Activated CD4-positive, alpha-beta memory T cell treated with anti-CD3 and anti-CD28 coated beads, Interleukin-2, amount 10 ng/mL, durations not matched to agents 7 days and 5 days (primary cell): Measurements from ENCODE around the gene PDGFRB. TPM values are rescaled to one million over a fixed set of nuclear protein-coding genes. Genes with fewer than 3 reads are reported as not detected.

Experiments
- CTCF ChIA-PET: fragments of 350-600 bp; sonication (Branson Sonifier 250); formaldehyde crosslinking; loops from one replicate; lab custom pipeline; 2021; ENCODE audit warnings: antibody characterized with exemption, inconsistent platforms; lab: Charles Lee
- POLR2A ChIA-PET: fragments of 350-600 bp; sonication (Branson Sonifier 250); formaldehyde crosslinking; loops from one replicate; lab custom pipeline; 2021; ENCODE audit warnings: antibody characterized with exemption; lab: Charles Lee
- DNase-seq: peaks from one replicate; pipeline ENCODE4 v3.0.0-alpha.2; 2020
- H3K27ac Mint-ChIP-seq: one replicate; pipeline ENCODE4 v1.8.0; 2021; ENCODE audit warnings: mild to moderate bottlenecking, mixed read lengths
- H3K27me3 Mint-ChIP-seq: one replicate; pipeline ENCODE4 v1.8.0; 2021; ENCODE audit warnings: mixed read lengths
- H3K36me3 Mint-ChIP-seq: one replicate; pipeline ENCODE4 v1.8.0; 2021; ENCODE audit warnings: low read depth, mixed read lengths
- H3K4me1 Mint-ChIP-seq: one replicate; pipeline ENCODE4 v1.8.0; 2021; ENCODE audit warnings: mixed read lengths
- H3K4me3 Mint-ChIP-seq: one replicate; pipeline ENCODE4 v1.8.0; 2021; ENCODE audit warnings: mild to moderate bottlenecking, mixed read lengths
- H3K9me3 Mint-ChIP-seq: one replicate; pipeline ENCODE4 v1.8.0; 2021; ENCODE audit warnings: mixed read lengths
- total RNA-seq, 2 experiments: library from RNA; stranded (reverse); gene quantifications; one replicate each; pipeline ENCODE4 v1.2.3, GENCODE V29; 2021

PDGFRB gene
- total RNA-seq, 2 experiments from 2014 or later, result 7.2 to 9.0 TPM

DNA sequence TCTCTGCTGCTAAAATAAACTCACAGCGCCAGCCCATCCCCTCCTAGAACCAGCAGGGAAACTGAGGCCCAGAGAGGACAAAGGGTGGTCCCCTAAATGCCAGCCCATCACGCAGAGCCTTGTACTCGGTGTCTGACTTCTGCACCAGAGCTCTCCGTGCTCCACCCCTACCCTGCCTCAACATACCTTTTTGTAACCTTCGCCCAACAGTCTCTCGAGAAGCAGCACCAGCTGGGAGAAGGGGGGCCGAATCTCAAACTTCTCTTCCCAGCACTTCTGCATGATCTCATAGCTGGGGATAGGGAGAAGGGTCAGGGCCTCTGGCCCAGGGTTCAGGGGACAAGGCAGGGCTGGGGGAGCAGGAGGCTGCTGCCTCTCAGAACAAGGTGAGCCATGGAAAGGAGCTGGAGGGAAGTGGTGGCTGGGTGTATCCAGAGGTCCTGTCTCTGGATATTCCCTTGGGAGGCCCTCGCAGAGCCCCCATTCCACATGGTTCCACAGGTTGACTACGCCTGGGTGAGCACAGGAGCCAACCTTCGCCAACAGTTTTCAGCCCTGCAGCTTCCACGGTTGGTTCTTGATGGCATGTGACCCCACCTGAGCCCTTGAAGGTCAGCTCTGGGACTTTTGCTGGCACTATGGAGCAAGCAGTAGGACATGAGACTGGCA is 37.0 kb downstream of the PDGFRB start:
- no peaks in the 10 kb centered on the region for H3K36me3 Mint-ChIP-seq
- H3K9me3 Mint-ChIP-seq, result no peaks in the 10 kb centered on the region
- DNase-seq, result no peak
- no peak overlapping the region for H3K4me3 Mint-ChIP-seq
- H3K4me1 Mint-ChIP-seq, result peaks cover 6% of the 10 kb centered on the region
- ChIA-PET CTCF (interaction anchor here (1.2 kb wide), 1 partner anchor 10 kb away, joined by 5 read pairs; no protein-coding TSS in a partner anchor), POLR2A (interaction anchor here (0.6 kb wide), 1 partner anchor 630 kb away, joined by 3 read pairs; no protein-coding TSS in a partner anchor)
- no peak overlapping the region for H3K27ac Mint-ChIP-seq
- no peaks in the 10 kb centered on the region for H3K27me3 Mint-ChIP-seq

DNA sequence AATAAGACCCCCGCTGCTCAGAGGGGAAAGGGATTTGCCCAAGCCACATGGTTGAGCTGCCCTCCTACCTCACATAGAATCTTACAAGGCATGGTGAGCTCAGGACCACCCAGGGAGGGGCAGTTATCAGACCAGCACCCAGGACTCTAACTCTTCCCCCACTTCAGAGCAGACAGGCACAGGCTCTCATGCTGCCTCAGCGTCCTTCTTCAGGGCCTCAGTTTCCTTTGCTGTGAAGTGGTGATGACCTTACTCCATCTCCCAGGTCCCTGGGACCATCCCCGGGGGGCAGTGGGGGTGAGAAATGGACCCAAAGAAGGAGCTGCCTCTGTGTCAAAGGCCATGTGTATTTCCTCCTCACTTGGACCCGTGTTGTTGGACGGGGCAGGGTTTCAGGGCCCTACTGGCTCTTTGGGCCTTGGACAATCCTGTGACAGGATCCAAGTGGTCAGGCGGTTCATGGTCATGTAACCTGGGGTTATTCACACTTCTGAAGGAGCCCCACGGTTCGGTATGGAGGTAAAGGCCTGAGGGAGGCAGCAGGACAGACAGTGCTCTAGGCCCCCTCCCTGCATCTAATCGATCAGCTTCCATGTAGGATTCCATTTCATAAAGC is 37.6 kb downstream of the PDGFRB start:
- Mint-ChIP-seq H3K36me3 (no peaks in the 10 kb centered on the region), H3K4me1 (peaks cover 6% of the 10 kb centered on the region), H3K9me3 (no peaks in the 10 kb centered on the region), H3K27ac (no peak overlapping the region), H3K4me3 (no peak overlapping the region), H3K27me3 (no peaks in the 10 kb centered on the region)
- POLR2A ChIA-PET, result interaction anchor here (0.6 kb wide), 1 partner anchor 629 kb away, joined by 3 read pairs; no protein-coding TSS in a partner anchor
- CTCF ChIA-PET, result no interaction called here
- DNase-seq, result no peak

DNA sequence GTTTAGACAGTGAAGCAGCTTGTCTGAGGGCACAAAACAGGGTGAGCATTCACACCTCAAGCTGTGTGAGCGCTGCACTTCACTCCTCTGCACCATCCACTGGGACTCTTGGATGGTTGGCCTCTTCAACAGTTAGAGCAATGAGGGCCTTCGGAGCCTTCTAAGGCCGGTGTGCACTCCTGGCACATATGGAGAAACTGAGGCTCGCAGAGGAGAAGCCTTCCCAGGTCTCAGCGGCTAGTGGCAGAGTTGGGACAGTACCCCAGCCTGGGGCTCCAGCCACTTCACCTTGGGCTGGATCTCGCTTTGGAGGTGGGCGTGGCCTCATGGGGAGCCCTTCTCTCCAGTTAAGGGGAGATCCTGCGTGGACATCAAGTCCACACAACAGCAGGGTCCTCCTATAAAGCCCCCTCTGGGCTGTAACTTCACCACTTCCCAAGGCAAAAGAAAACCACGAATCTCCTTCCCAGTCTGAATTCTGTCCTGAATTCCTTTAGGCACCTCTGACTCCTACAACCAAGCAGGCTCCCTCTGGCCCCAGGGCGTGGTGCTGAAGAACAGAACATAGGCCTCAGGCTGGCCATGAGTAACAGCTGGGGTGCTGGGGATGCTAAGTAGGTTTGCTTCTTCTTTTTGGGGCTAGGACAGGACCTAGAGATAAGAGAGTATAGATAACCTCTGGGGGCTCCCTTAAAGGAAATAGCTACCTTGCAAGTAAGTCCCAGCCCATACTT is 38.8 kb downstream of the PDGFRB start:
- Mint-ChIP-seq H3K9me3 (no peaks in the 10 kb centered on the region), H3K27me3 (peaks cover 6% of the 10 kb centered on the region), H3K4me1 (peaks cover 4% of the 10 kb centered on the region), H3K4me3 (no peak overlapping the region), H3K36me3 (no peaks in the 10 kb centered on the region), H3K27ac (no peak overlapping the region)
- no peak for DNase-seq
- POLR2A ChIA-PET, result no interaction called here
- CTCF ChIA-PET, result no interaction called here

DNA sequence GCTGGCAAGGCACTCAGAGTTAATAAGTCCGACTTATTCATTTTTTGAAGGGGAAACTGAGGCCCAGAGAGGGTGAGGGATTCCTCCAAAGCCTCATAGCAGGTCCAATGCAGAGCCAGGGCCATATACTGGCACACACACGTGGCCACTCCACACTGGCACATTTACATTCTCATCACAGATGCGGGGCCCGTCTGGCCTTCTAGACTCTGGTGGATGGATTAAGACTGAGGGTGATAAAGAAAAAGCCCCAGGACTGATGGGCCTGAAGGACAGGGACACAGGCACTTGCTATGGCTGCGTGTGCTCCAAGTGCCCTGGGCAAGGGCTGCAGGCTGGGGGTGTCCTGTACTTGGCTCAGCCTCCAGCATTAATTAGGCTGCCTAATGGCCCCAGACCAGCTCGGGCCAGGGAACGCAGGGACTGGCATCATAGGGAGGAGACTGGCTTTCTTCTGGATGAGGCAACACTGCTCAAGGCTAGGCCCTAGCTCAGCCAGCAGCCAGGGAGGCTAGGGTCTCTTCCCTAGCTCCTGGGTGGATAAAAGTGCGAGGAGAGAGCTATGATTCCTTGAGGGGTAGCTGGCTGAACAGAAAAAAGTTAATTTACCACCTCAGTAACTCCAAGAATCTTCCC is 40.8 kb downstream of the PDGFRB start:
- peaks cover 15% of the 10 kb centered on the region for H3K27me3 Mint-ChIP-seq
- no peak overlapping the region for H3K27ac Mint-ChIP-seq
- no peaks in the 10 kb centered on the region for H3K36me3 Mint-ChIP-seq
- peaks cover 3% of the 10 kb centered on the region for H3K4me1 Mint-ChIP-seq
- H3K9me3 Mint-ChIP-seq, result no peaks in the 10 kb centered on the region
- H3K4me3 Mint-ChIP-seq, result no peak overlapping the region
- CTCF ChIA-PET, result no interaction called here
- DNase-seq, result no peak
- POLR2A ChIA-PET, result no interaction called here

DNA sequence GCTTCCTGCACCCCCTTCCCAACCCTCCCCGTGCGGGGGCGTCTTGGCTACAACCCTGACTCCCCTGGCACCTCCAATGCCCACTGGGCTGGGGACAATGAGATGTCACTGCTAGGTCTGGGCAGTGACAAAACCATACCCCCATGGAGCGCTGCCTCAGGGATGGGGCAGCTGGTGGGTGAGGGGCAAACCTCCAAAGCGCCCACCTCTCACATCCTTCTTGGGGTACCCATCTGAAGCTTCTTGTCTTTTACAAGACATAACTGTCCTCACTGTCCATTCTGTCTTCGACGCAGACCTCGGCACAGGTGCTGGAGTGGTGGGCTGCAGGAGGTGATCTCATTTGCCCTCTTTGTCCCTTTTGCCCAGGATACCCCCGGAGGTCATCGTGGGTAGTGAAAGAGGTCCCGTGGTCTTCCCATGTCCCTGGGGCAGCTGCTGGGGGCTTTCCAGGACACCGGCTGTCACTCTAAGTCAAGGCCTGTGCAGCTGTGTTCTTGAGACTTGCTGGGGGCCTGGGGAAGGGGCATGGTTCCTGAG is 41.5 kb downstream of the PDGFRB start:
- ChIA-PET POLR2A (no interaction called here), CTCF (no interaction called here)
- DNase-seq, result peak; percentile 8
- no peaks in the 10 kb centered on the region for H3K36me3 Mint-ChIP-seq
- no peak overlapping the region for H3K4me3 Mint-ChIP-seq
- no peaks in the 10 kb centered on the region for H3K9me3 Mint-ChIP-seq
- H3K27ac Mint-ChIP-seq, result no peak overlapping the region
- H3K4me1 Mint-ChIP-seq, result peaks cover 3% of the 10 kb centered on the region
- peaks cover 17% of the 10 kb centered on the region for H3K27me3 Mint-ChIP-seq

DNA sequence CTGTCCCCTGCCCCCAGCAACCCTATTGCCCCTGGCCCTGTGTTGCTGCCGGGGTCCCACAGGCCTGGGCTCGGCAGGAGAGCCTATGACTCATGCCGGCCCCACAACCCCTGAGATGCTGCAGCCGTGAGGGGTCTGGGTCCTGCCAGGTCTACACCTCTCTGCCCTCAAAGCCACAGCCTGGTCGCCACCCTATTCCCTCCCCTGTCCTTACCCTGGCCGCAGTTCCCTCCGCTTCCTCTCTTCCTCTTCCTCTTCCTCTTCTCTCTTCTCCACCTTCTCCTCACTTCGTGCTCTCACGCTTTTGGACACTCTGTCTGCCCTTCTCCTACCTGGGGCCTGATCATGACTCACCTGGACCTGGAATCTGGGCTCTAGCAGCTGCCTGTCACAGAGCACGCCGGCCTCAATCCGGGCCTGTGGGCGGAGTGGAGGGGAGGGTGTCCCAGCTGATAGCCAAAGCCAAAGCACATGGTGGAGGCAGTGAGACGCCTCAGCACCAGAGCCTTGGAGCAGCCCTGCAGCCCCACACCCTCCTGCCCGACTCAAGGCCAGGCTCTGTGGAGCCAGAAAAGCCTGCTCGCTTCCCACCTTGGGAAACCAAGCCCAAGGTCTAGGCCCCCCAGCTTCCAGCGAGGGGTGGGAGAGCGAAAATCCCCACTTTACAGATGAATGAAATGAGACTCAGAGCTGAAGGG is 42.4 kb downstream of the PDGFRB start:
- H3K4me3 Mint-ChIP-seq, result no peak overlapping the region
- H3K9me3 Mint-ChIP-seq, result no peaks in the 10 kb centered on the region
- H3K4me1 Mint-ChIP-seq, result peaks cover 3% of the 10 kb centered on the region
- DNase-seq, result peak; percentile 7
- H3K27ac Mint-ChIP-seq, result no peak overlapping the region
- H3K27me3 Mint-ChIP-seq, result peaks cover 20% of the 10 kb centered on the region
- H3K36me3 Mint-ChIP-seq, result no peaks in the 10 kb centered on the region
- CTCF ChIA-PET, result no interaction called here
- POLR2A ChIA-PET, result no interaction called here

DNA sequence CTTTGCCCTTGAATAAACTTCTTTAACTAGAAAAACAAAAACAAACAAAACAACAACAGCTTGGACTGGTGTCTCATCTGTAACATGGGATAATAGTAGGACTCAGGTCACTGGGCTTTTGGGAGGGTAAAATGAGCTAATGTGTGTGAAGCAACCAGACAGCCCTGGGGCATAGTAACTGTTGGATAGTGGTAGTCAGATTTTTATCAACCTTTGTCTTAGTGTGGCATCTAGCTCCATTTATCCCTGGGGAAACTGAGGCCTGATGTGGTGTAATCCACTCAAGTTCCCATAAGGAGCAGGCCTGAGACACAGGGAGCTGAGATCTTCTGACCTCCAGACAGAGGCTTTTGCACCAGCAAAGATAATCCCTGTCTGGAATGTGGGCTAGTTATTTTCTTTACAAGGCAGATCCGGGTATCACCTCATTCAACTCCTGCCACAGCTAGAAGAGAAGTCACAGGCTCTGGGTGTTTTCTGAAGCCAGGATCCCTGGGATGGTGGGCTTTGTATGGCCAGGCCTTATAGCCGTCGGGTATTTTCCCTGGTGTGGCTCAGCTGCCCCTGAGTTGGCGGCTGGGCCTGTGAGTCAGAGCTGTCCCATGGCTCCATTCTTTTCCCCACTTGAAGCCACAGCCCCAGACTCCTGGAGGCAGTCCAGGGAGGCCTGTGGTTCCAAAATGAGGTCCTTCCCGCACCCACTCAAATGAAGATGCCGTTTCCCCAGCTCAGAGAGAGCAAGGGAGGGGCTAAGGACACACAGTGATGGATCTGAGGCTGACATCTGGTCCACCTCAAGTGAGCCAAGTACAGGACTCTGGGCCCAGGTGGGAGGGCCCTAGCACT is 43.2 kb downstream of the PDGFRB start:
- ChIA-PET POLR2A (no interaction called here), CTCF (interaction anchor here (1.7 kb wide), 1 partner anchor 10 kb away, joined by 6 read pairs; no protein-coding TSS in a partner anchor)

DNA sequence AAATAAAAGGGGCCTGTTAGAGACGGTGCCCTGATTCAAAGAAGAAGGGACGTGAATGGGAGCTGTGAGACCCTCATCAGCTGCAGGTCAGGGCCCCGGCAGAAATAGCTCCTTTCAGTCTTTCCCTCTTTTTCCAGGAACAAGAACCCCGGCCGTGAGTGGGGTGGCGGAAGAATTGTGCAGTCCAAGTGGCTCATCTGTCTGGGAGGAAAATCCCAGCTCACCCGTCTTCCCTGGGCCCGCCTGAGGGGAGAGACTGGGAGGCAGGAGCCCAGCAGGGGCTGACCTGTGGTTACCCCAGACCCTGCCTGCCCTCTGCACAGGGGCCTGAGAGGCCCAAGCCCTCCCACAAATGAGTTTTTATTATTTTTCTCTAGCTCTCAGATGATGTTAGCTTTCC is 44.5 kb downstream of the PDGFRB start:
- no peak overlapping the region for H3K4me3 Mint-ChIP-seq
- H3K36me3 Mint-ChIP-seq, result no peaks in the 10 kb centered on the region
- peaks cover 6% of the 10 kb centered on the region for H3K4me1 Mint-ChIP-seq
- peaks cover 24% of the 10 kb centered on the region for H3K27me3 Mint-ChIP-seq
- H3K27ac Mint-ChIP-seq, result no peak overlapping the region
- POLR2A ChIA-PET, result no interaction called here
- DNase-seq, result no peak
- no peaks in the 10 kb centered on the region for H3K9me3 Mint-ChIP-seq
- CTCF ChIA-PET, result interaction anchor here (1.7 kb wide), 1 partner anchor 11 kb away, joined by 6 read pairs; no protein-coding TSS in a partner anchor

More for the DNA sequence above, 43.2 kb downstream of the PDGFRB start:
- Mint-ChIP-seq H3K36me3 (no peaks in the 10 kb centered on the region), H3K4me3 (no peak overlapping the region), H3K4me1 (peaks cover 3% of the 10 kb centered on the region), H3K9me3 (no peaks in the 10 kb centered on the region), H3K27me3 (peaks cover 24% of the 10 kb centered on the region), H3K27ac (no peak overlapping the region)
- peak; percentile 3 for DNase-seq

DNA sequence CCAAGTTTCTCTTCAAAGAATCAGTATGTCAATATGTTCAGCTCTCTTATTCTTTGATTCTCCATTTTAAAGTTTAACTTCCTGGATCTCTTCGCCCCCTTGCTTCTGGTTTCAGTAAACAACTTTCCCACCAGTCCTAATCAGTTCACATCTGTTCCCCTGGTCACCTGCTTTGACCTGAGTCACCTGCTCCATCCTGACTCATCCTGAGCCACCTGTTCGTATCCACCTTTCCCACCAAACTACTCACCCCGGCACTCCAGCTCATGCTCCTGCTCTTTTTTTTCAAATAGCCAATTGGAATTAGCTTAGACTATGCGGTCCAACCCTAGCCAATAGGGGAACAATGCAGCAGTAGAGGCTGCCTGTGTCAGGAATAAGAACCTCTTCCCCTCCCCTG is 45.7 kb downstream of the PDGFRB start:
- ChIA-PET CTCF (interaction anchor here (1.0 kb wide), 1 partner anchor 45 kb away, joined by 3 read pairs; no protein-coding TSS in a partner anchor), POLR2A (no interaction called here)
- Mint-ChIP-seq H3K27ac (no peak overlapping the region), H3K4me1 (peaks cover 6% of the 10 kb centered on the region), H3K4me3 (no peak overlapping the region), H3K27me3 (peaks cover 24% of the 10 kb centered on the region), H3K9me3 (no peaks in the 10 kb centered on the region), H3K36me3 (no peaks in the 10 kb centered on the region)
- no peak for DNase-seq

DNA sequence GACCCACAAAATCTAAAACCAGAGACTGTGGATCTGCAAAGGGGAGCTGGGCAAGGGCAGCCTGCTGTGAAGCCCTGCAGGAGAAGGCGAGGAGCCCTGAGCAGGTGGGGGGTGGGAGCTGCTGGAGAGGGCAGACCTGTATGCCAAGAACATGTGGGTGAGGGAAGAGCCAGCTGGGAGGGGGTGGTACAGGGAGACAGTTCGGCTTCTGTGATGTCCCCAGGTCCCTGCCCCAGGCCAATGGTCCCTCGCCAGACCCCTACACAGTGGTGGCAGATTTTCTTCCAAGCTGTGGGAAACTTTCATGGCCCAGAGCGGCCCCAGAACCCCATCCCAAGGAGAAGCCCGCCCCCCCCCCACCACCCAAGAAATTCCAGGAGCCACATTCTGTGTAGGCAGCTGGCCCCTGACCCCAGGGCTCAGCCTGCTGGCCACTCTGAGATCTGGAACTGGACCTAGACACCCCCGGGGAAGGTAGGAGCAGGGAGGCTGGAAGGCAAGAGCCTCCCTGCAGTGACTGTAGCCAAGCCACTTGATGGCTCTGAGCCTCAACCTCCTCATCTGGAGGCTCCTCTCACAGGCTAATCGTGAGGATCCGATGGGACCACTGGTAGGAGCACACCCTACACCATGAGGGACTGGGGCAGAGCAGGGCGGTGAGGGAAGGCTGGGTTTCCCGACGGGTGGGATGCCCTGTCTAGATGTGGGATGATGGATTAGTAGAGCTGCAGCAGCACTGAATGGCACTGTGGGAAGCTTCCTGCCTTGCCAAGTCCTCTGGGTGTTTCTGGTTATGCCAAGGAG is 46.7 kb downstream of the PDGFRB start:
- Mint-ChIP-seq H3K9me3 (no peaks in the 10 kb centered on the region), H3K27ac (no peak overlapping the region), H3K4me1 (peaks cover 6% of the 10 kb centered on the region), H3K4me3 (no peak overlapping the region), H3K27me3 (peaks cover 24% of the 10 kb centered on the region), H3K36me3 (no peaks in the 10 kb centered on the region)
- no peak for DNase-seq
- ChIA-PET CTCF (interaction anchor here (0.8 to 1.0 kb wide), 2 partner anchors 13 to 44 kb away, joined by 3 read pairs; no protein-coding TSS in a partner anchor), POLR2A (interaction anchor here (0.5 kb wide), 1 partner anchor 402 kb away, joined by 4 read pairs; no protein-coding TSS in a partner anchor)

DNA sequence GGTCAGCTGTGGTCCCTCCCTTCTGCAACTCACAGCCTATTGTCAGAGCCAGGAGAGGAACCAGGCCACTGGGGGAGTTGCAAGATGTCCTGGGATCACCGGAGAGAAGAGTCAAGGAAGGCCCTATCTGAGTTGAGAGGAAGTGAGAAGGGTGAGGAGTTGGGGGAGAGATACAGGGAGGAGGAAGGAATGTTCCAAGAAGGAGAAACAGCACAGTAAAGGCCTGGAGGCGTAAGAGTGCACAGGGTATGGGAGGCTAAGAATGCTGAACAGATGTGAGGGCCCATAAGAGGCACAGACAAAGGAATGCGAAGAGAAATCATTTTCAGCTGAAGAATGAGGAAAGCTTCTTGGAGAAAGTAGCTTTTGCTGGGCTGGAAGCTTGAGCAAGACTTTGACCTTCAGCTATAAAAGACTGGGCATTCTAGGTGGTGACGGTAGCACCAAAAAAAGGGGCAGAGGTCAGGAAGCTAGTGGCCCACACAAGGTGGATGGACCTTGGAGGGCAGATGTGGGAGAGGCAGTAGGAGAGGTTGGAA is 47.7 kb downstream of the PDGFRB start:
- Mint-ChIP-seq H3K4me3 (no peak overlapping the region), H3K9me3 (no peaks in the 10 kb centered on the region), H3K27ac (no peak overlapping the region), H3K36me3 (no peaks in the 10 kb centered on the region), H3K4me1 (peaks cover 6% of the 10 kb centered on the region), H3K27me3 (peaks cover 24% of the 10 kb centered on the region)
- ChIA-PET CTCF (interaction anchor here (0.6 to 0.8 kb wide), 2 partner anchors 14 to 19 kb away, joined by 3 read pairs; no protein-coding TSS in a partner anchor), POLR2A (no interaction called here)
- DNase-seq, result no peak
